Islet precursor cell (in vitro differentiated cells): ENCODE data around the gene TAP1.

ENCODE experiments used
- DNase-seq: peaks from one replicate; pipeline ENCODE4 v3.0.0-alpha.2; 2018

Gene TAP1

DNA sequence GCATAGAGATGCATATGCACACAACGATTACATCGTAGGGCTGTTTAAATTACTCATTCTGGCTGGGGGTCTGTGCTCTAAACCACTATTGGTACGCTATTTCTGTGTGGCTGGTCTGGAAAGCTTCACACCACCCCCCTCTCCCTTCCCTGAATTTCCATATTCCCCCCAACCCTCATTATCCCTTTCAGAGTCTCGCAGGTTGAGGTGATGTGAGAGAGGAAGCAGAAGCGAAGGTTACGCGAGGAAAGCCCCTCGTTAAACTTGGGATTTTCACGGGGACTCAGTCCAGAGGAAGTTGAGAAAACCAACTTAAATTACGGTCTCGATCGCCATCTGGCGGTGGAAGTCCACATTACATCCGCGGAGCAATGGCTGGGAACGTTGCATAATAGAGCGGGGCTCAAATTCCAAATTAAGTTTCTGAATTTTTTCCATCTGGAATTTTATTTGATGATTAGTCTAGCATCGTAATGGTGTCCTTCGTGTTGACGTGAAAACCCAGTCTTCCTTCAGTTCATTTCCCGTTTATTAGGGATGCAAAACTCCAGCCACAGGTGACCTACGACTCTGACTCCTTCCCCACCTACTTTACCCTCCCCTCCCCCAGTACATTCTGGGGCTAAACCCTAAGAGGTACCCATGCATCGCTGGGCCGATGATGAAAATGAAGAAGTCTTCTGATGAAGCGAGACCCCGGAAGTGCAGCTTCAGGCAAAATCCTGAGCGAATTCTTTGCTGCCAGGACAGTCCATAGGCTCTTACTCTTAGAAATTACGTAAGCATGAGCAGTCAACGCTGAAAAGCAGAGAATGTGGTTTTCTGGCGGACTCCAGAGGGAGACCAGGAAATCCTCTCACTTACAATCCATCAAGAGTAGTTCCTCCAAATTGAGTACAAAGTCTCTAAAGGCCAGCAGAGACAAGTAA lies 56.4 kb downstream of the TAP1 start:
- peak; percentile 76 for DNase-seq
